ENCODE data around the gene OR5AC2. TPM values are rescaled to one million over a fixed set of nuclear protein-coding genes. Genes with fewer than 3 reads are reported as not detected.

The OR5AC2 gene
- total RNA-seq, 2 donors from 2014 or later: not detected

DNA sequence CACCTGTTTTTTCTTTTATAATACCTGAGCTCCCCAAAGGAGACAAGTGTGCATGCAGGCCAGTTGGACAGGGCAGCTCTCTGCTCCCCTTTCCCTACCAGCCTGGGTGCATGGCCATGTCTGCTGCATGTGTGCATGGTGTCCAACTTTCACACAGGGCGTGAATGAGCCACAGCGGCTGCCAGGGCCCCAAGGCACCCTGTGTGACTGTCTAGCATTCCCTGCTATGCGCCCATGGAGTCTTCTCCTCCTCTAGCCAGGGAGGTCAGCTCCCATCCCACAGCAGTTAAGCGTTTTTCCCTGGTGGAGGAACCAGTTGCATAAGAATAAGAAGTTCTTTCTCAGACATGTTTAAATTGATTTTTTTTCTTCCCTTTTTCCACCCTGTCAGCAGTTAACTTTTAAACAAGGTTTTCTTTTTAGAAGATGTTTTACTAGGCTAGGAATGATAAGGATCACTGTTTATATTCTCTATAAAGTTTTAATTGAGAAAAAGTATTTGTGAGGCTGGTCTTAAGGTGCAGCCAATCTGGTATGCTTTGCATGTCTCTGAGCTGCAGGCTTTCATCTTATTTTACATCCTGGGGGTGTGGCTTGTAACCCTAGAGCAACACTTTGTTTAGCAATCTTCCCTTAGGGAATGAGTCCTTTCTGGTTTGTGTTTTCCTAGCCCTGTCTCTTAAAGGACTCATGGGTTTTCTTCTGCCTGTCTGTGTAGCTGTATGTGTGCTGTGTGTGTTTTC lies 23.0 kb downstream of the OR5AC2 start:
- TF ChIP-seq, protein P1, sequence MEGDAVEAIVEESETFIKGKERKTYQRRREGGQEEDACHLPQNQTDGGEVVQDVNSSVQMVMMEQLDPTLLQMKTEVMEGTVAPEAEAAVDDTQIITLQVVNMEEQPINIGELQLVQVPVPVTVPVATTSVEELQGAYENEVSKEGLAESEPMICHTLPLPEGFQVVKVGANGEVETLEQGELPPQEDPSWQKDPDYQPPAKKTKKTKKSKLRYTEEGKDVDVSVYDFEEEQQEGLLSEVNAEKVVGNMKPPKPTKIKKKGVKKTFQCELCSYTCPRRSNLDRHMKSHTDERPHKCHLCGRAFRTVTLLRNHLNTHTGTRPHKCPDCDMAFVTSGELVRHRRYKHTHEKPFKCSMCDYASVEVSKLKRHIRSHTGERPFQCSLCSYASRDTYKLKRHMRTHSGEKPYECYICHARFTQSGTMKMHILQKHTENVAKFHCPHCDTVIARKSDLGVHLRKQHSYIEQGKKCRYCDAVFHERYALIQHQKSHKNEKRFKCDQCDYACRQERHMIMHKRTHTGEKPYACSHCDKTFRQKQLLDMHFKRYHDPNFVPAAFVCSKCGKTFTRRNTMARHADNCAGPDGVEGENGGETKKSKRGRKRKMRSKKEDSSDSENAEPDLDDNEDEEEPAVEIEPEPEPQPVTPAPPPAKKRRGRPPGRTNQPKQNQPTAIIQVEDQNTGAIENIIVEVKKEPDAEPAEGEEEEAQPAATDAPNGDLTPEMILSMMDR (IDR thresholded peaks at IDR 0.05): no peak
- Histone ChIP-seq H3K9ac (ENCODE audit: low read depth in 2 of 2, low read length in 2 of 2) (no peak overlapping the region), H3K4me1 (no peaks in the 10 kb centered on the region), H3K9me3 (no peaks in the 10 kb centered on the region), H3K4me3 (no peak overlapping the region), H3K27ac (no peak overlapping the region), H3K27me3 (no peaks in the 10 kb centered on the region), H3K36me3 (no peaks in the 10 kb centered on the region)
- DNase-seq: no peak
- intact Hi-C loops (cut with DNase I): no loop called here

DNA sequence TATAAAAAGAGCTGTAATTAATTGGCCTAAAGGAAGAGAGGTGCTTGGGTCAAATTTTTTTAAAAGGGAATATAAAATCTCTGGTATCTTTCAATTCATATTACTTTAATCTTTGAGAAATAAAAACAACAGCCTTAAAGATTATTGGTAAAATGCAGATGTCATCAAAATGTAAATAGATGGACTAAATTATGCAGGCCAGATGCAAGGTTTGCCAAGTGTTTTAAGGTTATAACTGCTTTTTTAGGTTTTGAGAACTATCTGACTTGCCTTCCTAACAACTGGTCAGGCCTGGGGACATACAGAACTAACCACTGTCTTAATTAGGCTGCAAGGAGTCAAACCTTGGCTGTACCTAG lies 23.6 kb downstream of the OR5AC2 start:
- Histone ChIP-seq H3K27ac (no peak overlapping the region), H3K9me3 (no peaks in the 10 kb centered on the region), H3K9ac (ENCODE audit: low read depth in 2 of 2, low read length in 2 of 2) (no peak overlapping the region), H3K4me3 (no peak overlapping the region), H3K36me3 (no peaks in the 10 kb centered on the region), H3K27me3 (no peaks in the 10 kb centered on the region), H3K4me1 (no peaks in the 10 kb centered on the region)
- no peak for DNase-seq
- TF ChIP-seq, protein P1 (IDR thresholded peaks at IDR 0.05): no peak
- intact Hi-C loops (cut with DNase I): no loop called here

DNA sequence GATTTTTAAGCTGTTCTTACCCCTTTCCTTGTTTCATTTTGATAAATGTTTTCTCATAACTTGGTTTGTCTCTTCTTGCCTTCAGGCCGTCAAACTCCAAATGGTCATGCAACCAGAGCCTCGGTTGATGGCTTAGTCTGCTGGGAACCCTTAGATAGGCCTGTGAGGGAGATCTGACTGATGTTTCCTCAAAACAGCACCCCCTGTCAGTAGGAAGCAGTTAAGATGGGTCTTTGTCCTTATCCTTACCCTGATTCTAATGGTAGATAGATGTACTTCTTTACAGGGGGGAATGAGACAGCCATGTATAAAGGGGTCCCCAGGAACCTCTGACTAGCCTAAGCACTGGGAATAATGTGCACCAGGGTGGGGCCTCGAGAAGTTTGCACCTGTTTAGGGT lies 27.3 kb downstream of the OR5AC2 start:
- no peak overlapping the region for H3K27ac ChIP-seq
- no peaks in the 10 kb centered on the region for H3K36me3 ChIP-seq
- no peak for DNase-seq
- no peaks in the 10 kb centered on the region for H3K9me3 ChIP-seq
- TF ChIP-seq, protein P1 (IDR thresholded peaks at IDR 0.05): no peak
- H3K9ac ChIP-seq (ENCODE audit: low read depth in 2 of 2, low read length in 2 of 2): no peak overlapping the region
- intact Hi-C loops (cut with DNase I): no loop called here
- no peaks in the 10 kb centered on the region for H3K4me1 ChIP-seq
- no peaks in the 10 kb centered on the region for H3K27me3 ChIP-seq
- H3K4me3 ChIP-seq: no peak overlapping the region

DNA sequence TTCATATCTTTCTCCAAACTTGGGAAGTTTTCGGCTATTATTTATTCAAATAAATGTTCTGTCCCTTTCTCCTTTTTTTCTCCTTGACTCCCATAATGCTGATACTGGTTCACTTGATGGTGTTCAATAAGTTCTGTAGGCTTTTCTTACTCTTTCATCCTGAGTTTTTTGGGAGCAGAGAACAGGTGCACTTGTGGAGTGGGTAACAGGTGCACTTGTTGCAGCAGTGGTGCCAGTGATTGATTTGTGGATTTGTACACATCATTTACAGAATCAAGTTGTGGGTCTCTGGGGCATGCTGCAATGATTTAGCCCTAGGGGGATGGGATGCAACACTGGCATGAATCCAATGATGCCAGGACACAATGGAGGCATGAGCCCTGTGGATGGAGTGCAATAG lies 28.7 kb downstream of the OR5AC2 start:
- Histone ChIP-seq H3K4me1 (no peaks in the 10 kb centered on the region), H3K9me3 (no peaks in the 10 kb centered on the region), H3K4me3 (no peak overlapping the region), H3K27ac (no peak overlapping the region), H3K9ac (ENCODE audit: low read depth in 2 of 2, low read length in 2 of 2) (no peak overlapping the region), H3K36me3 (no peaks in the 10 kb centered on the region), H3K27me3 (no peaks in the 10 kb centered on the region)
- TF ChIP-seq, protein P1 (IDR thresholded peaks at IDR 0.05): no peak
- intact Hi-C loops (cut with DNase I): no loop called here
- DNase-seq: no peak

DNA sequence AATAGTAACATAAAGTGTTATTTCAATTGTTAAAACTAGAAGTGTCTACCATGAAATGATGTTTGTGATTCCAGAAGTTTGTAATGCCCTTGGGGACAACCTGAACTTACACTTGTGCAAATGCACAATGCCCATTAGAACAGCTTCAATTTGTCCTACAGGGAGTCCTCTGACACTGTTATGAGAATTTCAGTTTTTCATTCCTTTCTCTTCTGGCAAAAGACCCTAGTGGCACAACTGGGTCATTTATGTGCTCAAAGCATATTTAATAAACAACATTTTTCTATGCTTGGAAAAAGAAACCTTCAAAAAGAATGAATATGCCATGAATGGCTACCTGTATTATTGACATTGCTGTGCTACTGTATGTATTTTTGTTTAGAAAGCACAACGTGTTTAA lies 43.4 kb downstream of the OR5AC2 start, which contains the start of gene OR5H1:
TSS of gene OR5H1 (plus strand) at position 301 of the 400 bp plus-strand sequence. CDS start 1,977 bp downstream, outside the sequence.
- intact Hi-C loops (cut with DNase I): no loop called here
- Histone ChIP-seq H3K36me3 (no peaks in the 10 kb centered on the region), H3K27ac (no peak within 1 kb of the TSS), H3K4me1 (no peaks in the 10 kb centered on the region), H3K9ac (ENCODE audit: low read depth in 2 of 2, low read length in 2 of 2) (no peak within 1 kb of the TSS), H3K9me3 (no peaks in the 10 kb centered on the region), H3K4me3 (no peak within 1 kb of the TSS), H3K27me3 (no peaks in the 10 kb centered on the region)
- TF ChIP-seq, protein P1 (IDR thresholded peaks at IDR 0.05): no peak
- DNase-seq: no peak

Measured in colonic mucosa (tissue), 4 donors.